HG02763 (cell line): ENCODE data around the gene TULP1.
"Not testable (repeated sequence)": the region's sequence is repeated elsewhere in the genome, so short reads cannot be mapped to it uniquely, and the experiment has no call there.

Source experiments
- ATAC-seq: cut with Tn5 transposase; IDR thresholded peaks from one replicate; pipeline ENCODE4 v1.9.1; 2021; ENCODE audit warnings: mild to moderate bottlenecking, moderate library complexity; ENCODE audit not compliant: unreplicated experiment

The TULP1 gene

GRCh38 chr6:35522151-35522550, 9.5 kb upstream of the TULP1 start:
- no peak for ATAC-seq

- no peak for ATAC-seq
These were observed 8.5 kb upstream of the TULP1 start for GRCh38 chr6:35521235-35521634.

GRCh38 chr6:35519313-35520015, 6.8 kb upstream of the TULP1 start:
- no peak for ATAC-seq

GRCh38 chr6:35518566-35519312, 6.0 kb upstream of the TULP1 start:
- ATAC-seq = no peak

- not testable (repeated sequence) for ATAC-seq
These were observed 5.3 kb upstream of the TULP1 start for GRCh38 chr6:35517978-35518377.

GRCh38 chr6:35516712-35517111, 4.0 kb upstream of the TULP1 start:
- no peak for ATAC-seq

- not testable (repeated sequence) for ATAC-seq
These were observed 3.2 kb upstream of the TULP1 start for GRCh38 chr6:35515939-35516338.

GRCh38 chr6:35514587-35514986, 1.9 kb upstream of the TULP1 start:
- ATAC-seq = no peak

- no peak for ATAC-seq
These were observed 690 bp downstream of the TULP1 start for GRCh38 chr6:35512006-35512405.

GRCh38 chr6:35511562-35511941, 1.1 kb downstream of the TULP1 start:
- no peak for ATAC-seq

GRCh38 chr6:35510916-35511561, 1.7 kb downstream of the TULP1 start:
- ATAC-seq = no peak

- no peak for ATAC-seq
These were observed 4.2 kb downstream of the TULP1 start for GRCh38 chr6:35508542-35508941.

- no peak for ATAC-seq
These were observed 4.7 kb downstream of the TULP1 start for GRCh38 chr6:35508027-35508426.

- no peak for ATAC-seq
These were observed 5.5 kb downstream of the TULP1 start for GRCh38 chr6:35507221-35507620.

- ATAC-seq = no peak
These were observed 6.2 kb downstream of the TULP1 start for GRCh38 chr6:35506536-35506935.

- ATAC-seq = no peak
These were observed 6.7 kb downstream of the TULP1 start for GRCh38 chr6:35505999-35506412.

GRCh38 chr6:35503534-35503933, 9.2 kb downstream of the TULP1 start:
- ATAC-seq = no peak

- ATAC-seq = no peak
These were observed 10.9 kb downstream of the TULP1 start for GRCh38 chr6:35501784-35502183.

- ATAC-seq = no peak
These were observed 11.9 kb downstream of the TULP1 start for GRCh38 chr6:35500782-35501181.

- no peak for ATAC-seq
These were observed 13.3 kb downstream of the TULP1 start for GRCh38 chr6:35499372-35499771.

GRCh38 chr6:35498422-35499067, 14.2 kb downstream of the TULP1 start:
- ATAC-seq = no peak
